ENCODE results near the gene UBAP2L.
"Not testable (repeated sequence)": the region's sequence is repeated elsewhere in the genome, so short reads cannot be mapped to it uniquely, and the experiment has no call there.

Gene UBAP2L

GRCh38 chr1:154309136-154309535 is 88.4 kb downstream of the UBAP2L start:
- H2AFZ ChIP-seq (ENCODE audit: low read depth, low read length); H3K4me2 ChIP-seq (ENCODE audit: low read length, poor library complexity, severe bottlenecking): not testable (repeated sequence)

GRCh38 chr1:154312229-154313065 is 91.7 kb downstream of the UBAP2L start:
- not testable (repeated sequence) for H2BK12ac ChIP-seq (ENCODE audit: low read length in 2 of 2); H3K27ac ChIP-seq (ENCODE audit: low read length, poor library complexity, severe bottlenecking); H3K79me1 ChIP-seq (replicated peaks; ENCODE audit: low read length, poor library complexity, severe bottlenecking); H3K9me3 ChIP-seq (ENCODE audit: control insufficient read depth, low read length); H3K36me3 ChIP-seq (ENCODE audit: control insufficient read depth in 1 of 2, insufficient read depth in 2 of 2, low read depth in 1 of 2, low read length in 2 of 2); H4K8ac ChIP-seq (ENCODE audit: low read length); H3K4ac ChIP-seq (ENCODE audit: low read depth in 1 of 2, low read length in 2 of 2); H3K23ac ChIP-seq (ENCODE audit: low read length in 2 of 2); H3K9ac ChIP-seq (ENCODE audit: low read length); H2BK120ac ChIP-seq (ENCODE audit: low read depth, low read length); H3K18ac ChIP-seq (ENCODE audit: low read depth in 1 of 2, low read length in 2 of 2); H3K4me1 ChIP-seq (ENCODE audit: control insufficient read depth, insufficient read depth, low read depth, low read length); H3K27me3 ChIP-seq (ENCODE audit: control insufficient read depth in 1 of 2, insufficient read depth in 1 of 2, low read length in 2 of 2); H2BK5ac ChIP-seq (ENCODE audit: low read depth, low read length, poor library complexity, severe bottlenecking); H2BK15ac ChIP-seq (ENCODE audit: low read depth, poor library complexity, severe bottlenecking); H3K4me2 ChIP-seq (ENCODE audit: low read length, poor library complexity, severe bottlenecking); H3K4me3 ChIP-seq (ENCODE audit: insufficient read depth in 1 of 2, low read depth in 1 of 2, low read length in 2 of 2); H4K91ac ChIP-seq (ENCODE audit: low read length); DNase-seq; H3K14ac ChIP-seq (ENCODE audit: low read length in 2 of 2); H2AK5ac ChIP-seq (ENCODE audit: low read length, severe bottlenecking); H2AFZ ChIP-seq (ENCODE audit: low read depth, low read length)
- 88% methylated on average over 10 of the region's 13 CpGs for WGBS

More at GRCh38 chr1:154309136-154309535, 88.4 kb downstream of the UBAP2L start:
- not testable (repeated sequence) for H2BK120ac ChIP-seq (ENCODE audit: low read depth, low read length); H2BK15ac ChIP-seq (ENCODE audit: low read depth, poor library complexity, severe bottlenecking); H2AK5ac ChIP-seq (ENCODE audit: low read length, severe bottlenecking); H3K36me3 ChIP-seq (ENCODE audit: control insufficient read depth in 1 of 2, insufficient read depth in 2 of 2, low read depth in 1 of 2, low read length in 2 of 2); H3K27me3 ChIP-seq (ENCODE audit: control insufficient read depth in 1 of 2, insufficient read depth in 1 of 2, low read length in 2 of 2); H4K91ac ChIP-seq (ENCODE audit: low read length); H2BK12ac ChIP-seq (ENCODE audit: low read length in 2 of 2); H3K4ac ChIP-seq (ENCODE audit: low read depth in 1 of 2, low read length in 2 of 2); H4K8ac ChIP-seq (ENCODE audit: low read length); H3K9ac ChIP-seq (ENCODE audit: low read length); H3K18ac ChIP-seq (ENCODE audit: low read depth in 1 of 2, low read length in 2 of 2); H3K4me3 ChIP-seq (ENCODE audit: insufficient read depth in 1 of 2, low read depth in 1 of 2, low read length in 2 of 2); H3K4me1 ChIP-seq (ENCODE audit: control insufficient read depth, insufficient read depth, low read depth, low read length); H3K27ac ChIP-seq (ENCODE audit: low read length, poor library complexity, severe bottlenecking); H3K23ac ChIP-seq (ENCODE audit: low read length in 2 of 2); H2BK5ac ChIP-seq (ENCODE audit: low read depth, low read length, poor library complexity, severe bottlenecking); H3K14ac ChIP-seq (ENCODE audit: low read length in 2 of 2); H3K9me3 ChIP-seq (ENCODE audit: control insufficient read depth, low read length); DNase-seq; H3K79me1 ChIP-seq (replicated peaks; ENCODE audit: low read length, poor library complexity, severe bottlenecking)
- 88% methylated on average over 6 of the region's 7 CpGs for whole genome bisulfite sequencing

- H3K9ac ChIP-seq (ENCODE audit: low read length) = no peak overlapping the region
- no peak overlapping the region for H3K4me2 ChIP-seq (ENCODE audit: low read length, poor library complexity, severe bottlenecking)
- peaks cover 10% of the 10 kb centered on the region for H3K9me3 ChIP-seq (ENCODE audit: control insufficient read depth, low read length)
- no peak overlapping the region for H2AK5ac ChIP-seq (ENCODE audit: low read length, severe bottlenecking)
- no peaks in the 10 kb centered on the region for H3K36me3 ChIP-seq (ENCODE audit: control insufficient read depth in 1 of 2, insufficient read depth in 2 of 2, low read depth in 1 of 2, low read length in 2 of 2)
- H3K18ac ChIP-seq (ENCODE audit: low read depth in 1 of 2, low read length in 2 of 2) = no peak overlapping the region
- no peak overlapping the region for H2BK15ac ChIP-seq (ENCODE audit: low read depth, poor library complexity, severe bottlenecking)
- H2AFZ ChIP-seq (ENCODE audit: low read depth, low read length) = no peak overlapping the region
- H3K23ac ChIP-seq (ENCODE audit: low read length in 2 of 2) = no peak overlapping the region
- H3K79me1 ChIP-seq (replicated peaks; ENCODE audit: low read length, poor library complexity, severe bottlenecking) = no peaks in the 10 kb centered on the region
- no peak overlapping the region for H3K4ac ChIP-seq (ENCODE audit: low read depth in 1 of 2, low read length in 2 of 2)
- no peak overlapping the region for H4K8ac ChIP-seq (ENCODE audit: low read length)
- DNase-seq = no peak
- no peak overlapping the region for H2BK120ac ChIP-seq (ENCODE audit: low read depth, low read length)
- H2BK12ac ChIP-seq (ENCODE audit: low read length in 2 of 2) = no peak overlapping the region
- no peak overlapping the region for H2BK5ac ChIP-seq (ENCODE audit: low read depth, low read length, poor library complexity, severe bottlenecking)
- WGBS = 75% methylated on average over 8 of the region's 10 CpGs
- no peaks in the 10 kb centered on the region for H3K27me3 ChIP-seq (ENCODE audit: control insufficient read depth in 1 of 2, insufficient read depth in 1 of 2, low read length in 2 of 2)
- no peak overlapping the region for H3K14ac ChIP-seq (ENCODE audit: low read length in 2 of 2)
- H3K4me3 ChIP-seq (ENCODE audit: insufficient read depth in 1 of 2, low read depth in 1 of 2, low read length in 2 of 2) = no peak overlapping the region
- no peaks in the 10 kb centered on the region for H3K4me1 ChIP-seq (ENCODE audit: control insufficient read depth, insufficient read depth, low read depth, low read length)
- H3K27ac ChIP-seq (ENCODE audit: low read length, poor library complexity, severe bottlenecking) = no peak overlapping the region
- no peak overlapping the region for H4K91ac ChIP-seq (ENCODE audit: low read length)
These were observed 92.3 kb downstream of the UBAP2L start for GRCh38 chr1:154313066-154313356.

- not testable (repeated sequence) for H4K8ac ChIP-seq (ENCODE audit: low read length)
These were observed 93.5 kb downstream of the UBAP2L start for GRCh38 chr1:154314226-154314625.

More at GRCh38 chr1:154314226-154314625, 93.5 kb downstream of the UBAP2L start:
- not testable (repeated sequence) for H4K91ac ChIP-seq (ENCODE audit: low read length); H2AK5ac ChIP-seq (ENCODE audit: low read length, severe bottlenecking); H2AFZ ChIP-seq (ENCODE audit: low read depth, low read length); H3K9me3 ChIP-seq (ENCODE audit: control insufficient read depth, low read length); H3K79me1 ChIP-seq (replicated peaks; ENCODE audit: low read length, poor library complexity, severe bottlenecking); H2BK120ac ChIP-seq (ENCODE audit: low read depth, low read length); H3K4ac ChIP-seq (ENCODE audit: low read depth in 1 of 2, low read length in 2 of 2); H3K27me3 ChIP-seq (ENCODE audit: control insufficient read depth in 1 of 2, insufficient read depth in 1 of 2, low read length in 2 of 2); H3K18ac ChIP-seq (ENCODE audit: low read depth in 1 of 2, low read length in 2 of 2); H3K27ac ChIP-seq (ENCODE audit: low read length, poor library complexity, severe bottlenecking); DNase-seq; H3K4me3 ChIP-seq (ENCODE audit: insufficient read depth in 1 of 2, low read depth in 1 of 2, low read length in 2 of 2); H3K4me1 ChIP-seq (ENCODE audit: control insufficient read depth, insufficient read depth, low read depth, low read length); H2BK5ac ChIP-seq (ENCODE audit: low read depth, low read length, poor library complexity, severe bottlenecking); H2BK12ac ChIP-seq (ENCODE audit: low read length in 2 of 2); H3K36me3 ChIP-seq (ENCODE audit: control insufficient read depth in 1 of 2, insufficient read depth in 2 of 2, low read depth in 1 of 2, low read length in 2 of 2); H3K9ac ChIP-seq (ENCODE audit: low read length); H3K14ac ChIP-seq (ENCODE audit: low read length in 2 of 2); H2BK15ac ChIP-seq (ENCODE audit: low read depth, poor library complexity, severe bottlenecking); H3K23ac ChIP-seq (ENCODE audit: low read length in 2 of 2); H3K4me2 ChIP-seq (ENCODE audit: low read length, poor library complexity, severe bottlenecking)
- WGBS = 84% methylated on average over 1 of the region's 3 CpGs
